ENCODE data around the gene PTPRJ. TPM values are rescaled to one million over a fixed set of nuclear protein-coding genes. Genes with fewer than 3 reads are reported as not detected.

Gene PTPRJ
- total and polyA plus RNA-seq, 4 donors: 4.1 to 24.7 (median 14.6) TPM

- Histone ChIP-seq H3K4me3 (ENCODE audit: low read depth in 1 of 3, low read length in 3 of 3) (no peak overlapping the region), H3K27ac (ENCODE audit: low read depth in 1 of 2, low read length in 2 of 2) (no peak overlapping the region), H3K27me3 (ENCODE audit: control insufficient read depth in 4 of 4, insufficient read depth in 4 of 4, low read length in 3 of 4) (no peaks in the 10 kb centered on the region), H3K9ac (ENCODE audit: low read depth in 1 of 2, low read length in 2 of 2) (no peak overlapping the region), H3K36me3 (ENCODE audit: control insufficient read depth in 4 of 4, insufficient read depth in 3 of 4, low read depth in 1 of 4, low read length in 3 of 4) (no peaks in the 10 kb centered on the region), H3K4me1 (ENCODE audit: control insufficient read depth in 4 of 4, insufficient read depth in 4 of 4, low read length in 3 of 4) (no peaks in the 10 kb centered on the region), H3K9me3 (ENCODE audit: control insufficient read depth in 4 of 4, low read length in 3 of 4) (no peaks in the 10 kb centered on the region)
- no peak for DNase-seq (ENCODE audit: low spot score)
- TF ChIP-seq SP1 (IDR thresholded peaks at IDR 0.05): no peak
- TF ChIP-seq MAX (IDR thresholded peaks at IDR 0.05): no peak
- no peak for TF ChIP-seq CTCF (IDR thresholded peaks at IDR 0.05; ENCODE audit: low read depth, low read length, missing input control)
- no peak for TF ChIP-seq ZBTB33 (IDR thresholded peaks at IDR 0.05)
- no peak for TF ChIP-seq GABPA (IDR thresholded peaks at IDR 0.05 in 1 of 2, conservative IDR thresholded peaks at IDR 0.05 in 1 of 2)
- TF ChIP-seq REST (IDR thresholded peaks at IDR 0.05): no peak
- TF ChIP-seq HNF4A (conservative IDR thresholded peaks at IDR 0.05): no peak
- no peak for TF ChIP-seq ATF3 (IDR thresholded peaks at IDR 0.05)
- TF ChIP-seq FOXA1 (IDR thresholded peaks at IDR 0.05): no peak
- no peak for TF ChIP-seq JUND (IDR thresholded peaks at IDR 0.05)
- no peak for TF ChIP-seq RXRA (IDR thresholded peaks at IDR 0.05)
- TF ChIP-seq YY1 (IDR thresholded peaks at IDR 0.05): no peak
- TF ChIP-seq HNF4G (IDR thresholded peaks at IDR 0.05): no peak
- TF ChIP-seq NR2F2 (IDR thresholded peaks at IDR 0.05): no peak
- TF ChIP-seq FOXA2 (IDR thresholded peaks at IDR 0.05): no peak
- WGBS: 93% methylated on average over 4 of the region's 4 CpGs
Observed at GRCh38 chr11:47955061-47955755, 25.2 kb upstream of the PTPRJ start.

- no peaks in the 10 kb centered on the region for H3K4me1 ChIP-seq (ENCODE audit: control insufficient read depth in 4 of 4, insufficient read depth in 4 of 4, low read length in 3 of 4)
- H3K27ac ChIP-seq (ENCODE audit: low read depth in 1 of 2, low read length in 2 of 2): no peak overlapping the region
- no peak for DNase-seq (ENCODE audit: low spot score)
- H3K4me3 ChIP-seq (ENCODE audit: low read depth in 1 of 3, low read length in 3 of 3): no peak overlapping the region
- no peak overlapping the region for H3K9ac ChIP-seq (ENCODE audit: low read depth in 1 of 2, low read length in 2 of 2)
- H3K27me3 ChIP-seq (ENCODE audit: control insufficient read depth in 4 of 4, insufficient read depth in 4 of 4, low read length in 3 of 4): no peaks in the 10 kb centered on the region
- H3K36me3 ChIP-seq (ENCODE audit: control insufficient read depth in 4 of 4, insufficient read depth in 3 of 4, low read depth in 1 of 4, low read length in 3 of 4): no peaks in the 10 kb centered on the region
- 97% methylated on average over 6 of the region's 6 CpGs for WGBS
- no peaks in the 10 kb centered on the region for H3K9me3 ChIP-seq (ENCODE audit: control insufficient read depth in 4 of 4, low read length in 3 of 4)
- TF ChIP-seq CTCF (IDR thresholded peaks at IDR 0.05; ENCODE audit: low read depth, low read length, missing input control): no peak
- TF ChIP-seq RAD21 (IDR thresholded peaks at IDR 0.05): no peak
- no peak for TF ChIP-seq REST (IDR thresholded peaks at IDR 0.05)
- no peak for TF ChIP-seq YY1 (IDR thresholded peaks at IDR 0.05)
- no peak for TF ChIP-seq NR2F2 (IDR thresholded peaks at IDR 0.05)
- no peak for TF ChIP-seq FOXA2 (IDR thresholded peaks at IDR 0.05)
- no peak for TF ChIP-seq JUND (IDR thresholded peaks at IDR 0.05)
- TF ChIP-seq FOXA1 (IDR thresholded peaks at IDR 0.05): no peak
- TF ChIP-seq ATF3 (IDR thresholded peaks at IDR 0.05): no peak
- no peak for TF ChIP-seq MAX (IDR thresholded peaks at IDR 0.05)
Observed at GRCh38 chr11:47960015-47960414, 20.3 kb upstream of the PTPRJ start.

Measured in liver (tissue), 9 donors.